ENCODE data around the gene LAMA2.

Gene LAMA2

GRCh38 chr6:129111346-129111745 lies 228.4 kb downstream of the LAMA2 start:
- no peak for TF ChIP-seq EP300 (IDR thresholded peaks at IDR 0.05; ENCODE audit: borderline replicate concordance)
- no peak for TF ChIP-seq CREB1 (IDR thresholded peaks at IDR 0.05; ENCODE audit: low read depth)
- no peak for TF ChIP-seq FOXM1 (IDR thresholded peaks at IDR 0.05; ENCODE audit: borderline replicate concordance, low read depth)

DNA sequence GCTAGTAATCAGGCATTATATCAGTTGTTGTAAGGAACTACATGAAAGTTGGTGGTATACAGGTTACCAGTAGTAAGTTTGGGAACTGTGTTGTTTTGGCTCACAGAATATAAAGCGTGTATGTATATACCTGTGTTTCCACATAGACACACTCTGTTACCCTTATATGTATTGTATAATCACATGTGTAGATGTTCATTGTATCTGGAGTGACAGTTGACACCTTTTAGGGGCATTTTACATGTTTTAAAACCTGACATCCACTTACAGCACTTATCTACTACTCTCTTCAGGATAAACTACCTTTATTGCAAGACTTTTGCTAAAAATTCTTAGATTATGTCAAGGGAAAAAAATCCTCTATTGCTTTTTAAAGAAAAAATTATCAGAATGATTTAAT lies 228.9 kb downstream of the LAMA2 start:
- TF ChIP-seq FOXM1 (IDR thresholded peaks at IDR 0.05; ENCODE audit: borderline replicate concordance, low read depth) (no peak), TAF1 (IDR thresholded peaks at IDR 0.05; ENCODE audit: low read depth) (no peak)
- TF ChIP-seq, protein P1, sequence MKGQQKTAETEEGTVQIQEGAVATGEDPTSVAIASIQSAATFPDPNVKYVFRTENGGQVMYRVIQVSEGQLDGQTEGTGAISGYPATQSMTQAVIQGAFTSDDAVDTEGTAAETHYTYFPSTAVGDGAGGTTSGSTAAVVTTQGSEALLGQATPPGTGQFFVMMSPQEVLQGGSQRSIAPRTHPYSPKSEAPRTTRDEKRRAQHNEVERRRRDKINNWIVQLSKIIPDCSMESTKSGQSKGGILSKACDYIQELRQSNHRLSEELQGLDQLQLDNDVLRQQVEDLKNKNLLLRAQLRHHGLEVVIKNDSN (IDR thresholded peaks at IDR 0.05) = no peak

DNA sequence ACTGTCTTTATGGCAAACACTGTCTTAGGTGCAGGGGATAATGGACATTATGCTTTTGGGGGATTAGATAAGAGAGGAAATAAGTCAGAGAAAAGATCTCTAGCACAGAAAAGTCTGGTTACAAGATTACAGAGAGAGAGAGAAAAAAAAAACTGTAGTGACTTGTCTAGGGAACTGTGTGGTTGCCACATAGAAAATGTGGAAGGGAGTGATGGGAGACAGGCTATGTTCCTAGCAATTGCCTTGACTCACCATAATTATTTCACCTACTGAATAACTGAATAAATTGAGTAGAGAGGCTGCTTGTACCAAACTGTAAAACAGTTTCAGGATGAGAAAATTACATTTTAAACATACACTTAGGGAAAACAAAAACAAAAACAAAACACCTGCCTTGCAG lies 229.7 kb downstream of the LAMA2 start:
- TF ChIP-seq REST (IDR thresholded peaks at IDR 0.05; ENCODE audit: low read depth) (no peak), CREB1 (IDR thresholded peaks at IDR 0.05; ENCODE audit: low read depth) (no peak), NFIC (IDR thresholded peaks at IDR 0.05) (no peak), FOXM1 (IDR thresholded peaks at IDR 0.05; ENCODE audit: borderline replicate concordance, low read depth) (no peak), CEBPB (IDR thresholded peaks at IDR 0.05) (no peak), MAX (IDR thresholded peaks at IDR 0.05) (no peak), ZBTB7A (IDR thresholded peaks at IDR 0.05; ENCODE audit: low read depth) (no peak), TCF12 (IDR thresholded peaks at IDR 0.05; ENCODE audit: low read depth) (no peak), TAF1 (IDR thresholded peaks at IDR 0.05; ENCODE audit: low read depth) (no peak), YY1 (IDR thresholded peaks at IDR 0.05; ENCODE audit: low read depth) (no peak), EP300 (IDR thresholded peaks at IDR 0.05; ENCODE audit: borderline replicate concordance) (no peak), TEAD4 (IDR thresholded peaks at IDR 0.05) (no peak)
- TF ChIP-seq, protein P1 (IDR thresholded peaks at IDR 0.05) = no peak

DNA sequence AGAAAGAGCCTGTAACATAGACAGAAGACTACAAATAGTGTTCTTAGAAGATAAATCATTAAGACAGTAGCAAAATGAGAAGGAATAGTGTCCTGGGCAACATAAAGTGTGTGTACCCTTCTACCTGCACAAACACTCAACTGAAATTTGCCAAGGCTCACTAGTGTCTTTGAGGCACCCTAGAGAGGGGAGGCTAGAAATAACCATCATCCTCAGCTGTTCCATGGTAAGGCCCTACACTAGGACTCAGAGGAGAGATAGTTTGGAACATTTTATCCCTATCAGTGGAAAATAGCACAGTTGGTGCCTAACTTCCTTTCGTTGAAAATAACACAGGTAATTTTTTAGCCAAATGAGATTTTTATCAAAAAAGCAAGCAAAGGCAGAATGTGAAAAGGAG lies 230.7 kb downstream of the LAMA2 start:
- no peak for TF ChIP-seq RAD21 (IDR thresholded peaks at IDR 0.05; ENCODE audit: low read depth)
- no peak for TF ChIP-seq FOXM1 (IDR thresholded peaks at IDR 0.05; ENCODE audit: borderline replicate concordance, low read depth)
- TF ChIP-seq CEBPB (IDR thresholded peaks at IDR 0.05) = no peak

- TF ChIP-seq TAF1 (IDR thresholded peaks at IDR 0.05; ENCODE audit: low read depth) = no peak
- no peak for TF ChIP-seq TCF12 (IDR thresholded peaks at IDR 0.05; ENCODE audit: low read depth)
- no peak for TF ChIP-seq CEBPB (IDR thresholded peaks at IDR 0.05)
- TF ChIP-seq EGR1 (IDR thresholded peaks at IDR 0.05) = no peak
- no peak for TF ChIP-seq FOXM1 (IDR thresholded peaks at IDR 0.05; ENCODE audit: borderline replicate concordance, low read depth)
- TF ChIP-seq REST (IDR thresholded peaks at IDR 0.05; ENCODE audit: low read depth) = no peak
- no peak for TF ChIP-seq EP300 (IDR thresholded peaks at IDR 0.05; ENCODE audit: borderline replicate concordance)
- no peak for TF ChIP-seq NFIC (IDR thresholded peaks at IDR 0.05)
- TF ChIP-seq CREB1 (IDR thresholded peaks at IDR 0.05; ENCODE audit: low read depth) = no peak
- no peak for TF ChIP-seq YY1 (IDR thresholded peaks at IDR 0.05; ENCODE audit: low read depth)
Measured at GRCh38 chr6:129114636-129115391, 231.9 kb downstream of the LAMA2 start.

DNA sequence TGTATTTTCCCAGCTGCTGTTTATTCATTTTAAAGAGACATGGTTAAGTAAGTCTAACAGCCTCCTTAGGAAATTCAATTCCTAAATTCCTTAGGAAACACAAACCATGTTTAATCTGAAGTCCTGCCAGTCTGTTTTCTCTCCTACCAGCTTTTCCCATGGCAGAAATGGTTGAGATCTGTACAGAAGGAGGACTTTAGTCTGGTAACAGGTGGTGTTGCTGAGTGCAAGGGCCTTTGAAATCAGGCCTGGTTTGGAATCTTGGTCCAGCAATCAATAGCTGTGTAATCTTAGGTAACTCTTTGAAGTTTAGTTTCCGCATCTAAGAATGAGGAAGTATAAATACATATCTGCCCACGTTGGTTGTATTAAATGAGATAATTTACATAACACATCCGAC lies 232.5 kb downstream of the LAMA2 start:
- TF ChIP-seq YY1 (IDR thresholded peaks at IDR 0.05; ENCODE audit: low read depth) (no peak), ZBTB7A (IDR thresholded peaks at IDR 0.05; ENCODE audit: low read depth) (no peak), EGR1 (IDR thresholded peaks at IDR 0.05) (no peak), MAX (IDR thresholded peaks at IDR 0.05) (no peak), TCF12 (IDR thresholded peaks at IDR 0.05; ENCODE audit: low read depth) (no peak)

GRCh38 chr6:129117355-129117754 lies 234.4 kb downstream of the LAMA2 start:
- TF ChIP-seq RAD21 (IDR thresholded peaks at IDR 0.05; ENCODE audit: low read depth) (no peak), ZBTB7A (IDR thresholded peaks at IDR 0.05; ENCODE audit: low read depth) (no peak), EGR1 (IDR thresholded peaks at IDR 0.05) (no peak), CEBPB (IDR thresholded peaks at IDR 0.05) (no peak), TEAD4 (IDR thresholded peaks at IDR 0.05) (no peak), TAF1 (IDR thresholded peaks at IDR 0.05; ENCODE audit: low read depth) (no peak)
- TF ChIP-seq, protein P1 (IDR thresholded peaks at IDR 0.05) = no peak
